Astrocyte of the spinal cord (primary cell): ENCODE data around the gene SLC22A31.
A peak's percentile ranks its signal among the peaks of the same experiment; 100 is the strongest.

Experiments used
- DNase-seq: peaks from one replicate; pipeline ENCODE4 v3.0.0; 2011; ENCODE audit warnings: low read depth, low spot score
- H3K4me3 ChIP-seq: 2 replicates; pipeline ENCODE4 v1.5.1; 2011; ENCODE audit warnings: low read depth, mild to moderate bottlenecking, low read length, moderate library complexity
- CTCF ChIP-seq: IDR thresholded peaks from 2 replicates; pipeline ENCODE4 v1.5.1; 2012; ENCODE audit warnings: low read depth, mild to moderate bottlenecking, low read length, inconsistent platforms
- in situ Hi-C: cut with HindIII; loops from 2 replicates; pipeline ENCODE4 v1.10.0; 2017; ENCODE audit warnings: low sequenced_read_pairs

Gene SLC22A31

GRCh38 chr16:89243664-89244063 lies 43.3 kb upstream of the SLC22A31 start:
- in situ Hi-C loops, result no loop called here
- H3K4me3 ChIP-seq, result no peak overlapping the region
- no peak for TF ChIP-seq CTCF
- DNase-seq, result no peak

- DNase-seq, result no peak
- no peak for TF ChIP-seq CTCF
- H3K4me3 ChIP-seq, result no peak overlapping the region
- in situ Hi-C loops, result no loop called here
Observed at GRCh38 chr16:89242795-89243200, 42.5 kb upstream of the SLC22A31 start.

- peak; percentile 79 for DNase-seq
- TF ChIP-seq CTCF, result no peak
- peak overlapping the region; percentile 97 for H3K4me3 ChIP-seq
- in situ Hi-C loops, result no loop called here
Observed at GRCh38 chr16:89241187-89242007, 41.1 kb upstream of the SLC22A31 start.

GRCh38 chr16:89237733-89238132 lies 37.4 kb upstream of the SLC22A31 start:
- in situ Hi-C loops, result no loop called here
- no peak for DNase-seq
- TF ChIP-seq CTCF, result no peak
- no peak overlapping the region for H3K4me3 ChIP-seq

GRCh38 chr16:89233678-89234490 lies 33.5 kb upstream of the SLC22A31 start:
- in situ Hi-C loops, result no loop called here
- TF ChIP-seq CTCF, result no peak
- H3K4me3 ChIP-seq, result no peak overlapping the region
- no peak for DNase-seq

GRCh38 chr16:89232107-89232506 lies 31.8 kb upstream of the SLC22A31 start:
- no peak overlapping the region for H3K4me3 ChIP-seq
- TF ChIP-seq CTCF, result no peak
- no peak for DNase-seq
- in situ Hi-C loops, result no loop called here
